ENCODE measurements around the gene HERC5. TPM values are rescaled to one million over a fixed set of nuclear protein-coding genes. Genes with fewer than 3 reads are reported as not detected.
"Not testable (repeated sequence)": the region's sequence is repeated elsewhere in the genome, so short reads cannot be mapped to it uniquely, and the experiment has no call there.

HERC5 gene
- total RNA-seq, 1 donor from 2014 or later = 5.9 TPM

- DNase-seq (ENCODE audit: low spot score) = no peak
These were observed 9.4 kb upstream of the HERC5 start for GRCh38 chr4:88447371-88448095.

GRCh38 chr4:88448211-88448765, 8.6 kb upstream of the HERC5 start:
- not testable (repeated sequence) for DNase-seq (ENCODE audit: low spot score)

GRCh38 chr4:88448889-88449288, 8.0 kb upstream of the HERC5 start:
- DNase-seq (ENCODE audit: low spot score) = no peak

GRCh38 chr4:88449290-88449689, 7.6 kb upstream of the HERC5 start:
- DNase-seq (ENCODE audit: low spot score) = no peak

DNA sequence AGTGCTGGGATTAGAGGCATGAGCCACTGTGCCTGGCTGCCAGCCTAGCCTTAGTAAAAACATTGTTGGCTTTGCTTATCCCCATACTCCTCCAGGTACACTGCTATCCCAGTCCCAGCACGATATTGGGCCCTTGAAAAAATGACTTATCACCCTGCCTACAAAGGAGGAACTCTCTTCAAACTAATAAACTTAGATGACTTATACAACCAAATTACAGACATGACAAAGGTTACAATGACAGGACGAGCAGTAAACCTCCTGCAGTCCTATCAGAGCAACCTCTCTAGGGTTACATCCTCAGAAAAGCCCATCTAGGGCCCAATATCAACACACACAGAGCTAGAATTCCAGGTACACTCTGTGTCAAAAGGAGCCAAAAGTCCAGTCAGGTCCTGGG, 5.7 kb upstream of the HERC5 start:
- DNase-seq (ENCODE audit: low spot score) = no peak

- DNase-seq (ENCODE audit: low spot score) = no peak
These were observed 4.0 kb upstream of the HERC5 start for GRCh38 chr4:88452912-88453311.

GRCh38 chr4:88457307-88458103, 586 bp downstream of the HERC5 start:
- no peak for DNase-seq (ENCODE audit: low spot score)

GRCh38 chr4:88458104-88458740, 1.3 kb downstream of the HERC5 start:
- no peak for DNase-seq (ENCODE audit: low spot score)

GRCh38 chr4:88465653-88466192, 8.8 kb downstream of the HERC5 start:
- DNase-seq (ENCODE audit: low spot score) = no peak

DNA sequence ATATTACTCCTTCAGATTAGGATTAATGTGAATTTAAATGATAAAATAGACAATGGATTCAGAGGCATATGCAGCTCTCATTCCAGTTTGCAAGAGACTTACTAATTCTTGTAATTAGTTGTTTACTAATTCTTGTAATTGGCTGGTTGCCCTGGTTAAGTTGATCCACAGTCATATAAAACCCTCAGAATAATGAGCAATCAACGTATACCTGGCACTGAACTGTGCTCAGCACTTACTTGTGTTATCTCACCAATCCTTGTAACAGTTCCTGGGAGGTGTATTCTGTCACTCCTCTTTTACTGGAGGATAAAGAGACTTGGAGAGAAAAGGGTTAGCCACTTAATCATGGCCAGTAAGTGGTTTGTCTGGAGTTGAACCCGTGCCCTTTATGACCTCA, 10.5 kb downstream of the HERC5 start:
- no peak for DNase-seq (ENCODE audit: low spot score)

- DNase-seq (ENCODE audit: low spot score) = no peak
These were observed 20.4 kb downstream of the HERC5 start for GRCh38 chr4:88477229-88477860.

GRCh38 chr4:88478247-88478646, 21.3 kb downstream of the HERC5 start:
- no peak for DNase-seq (ENCODE audit: low spot score)

GRCh38 chr4:88481537-88481936, 24.6 kb downstream of the HERC5 start:
- DNase-seq (ENCODE audit: low spot score) = no peak

- DNase-seq (ENCODE audit: low spot score) = no peak
These were observed 32.3 kb downstream of the HERC5 start for GRCh38 chr4:88489100-88489761.

GRCh38 chr4:88497859-88498409, 41.0 kb downstream of the HERC5 start:
- DNase-seq (ENCODE audit: low spot score) = no peak

DNA sequence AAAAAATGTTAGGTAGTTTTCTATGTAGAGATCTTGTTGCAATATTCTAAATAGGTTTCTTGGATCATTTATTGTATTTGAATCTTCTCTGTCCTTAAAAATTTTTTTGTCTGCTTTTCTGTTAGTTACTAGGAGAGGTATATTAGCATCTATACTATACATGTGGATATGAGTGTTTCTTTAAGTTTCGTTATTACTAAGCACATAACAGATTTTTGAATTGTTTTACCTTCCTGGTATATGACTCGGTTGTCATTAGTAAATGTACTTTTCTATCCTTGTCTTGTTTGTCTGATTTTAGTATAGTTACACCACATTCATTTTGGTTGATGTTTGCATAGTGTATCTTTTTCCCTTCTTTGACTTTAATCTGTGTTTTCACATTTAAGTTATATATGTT, 46.4 kb downstream of the HERC5 start:
- DNase-seq (ENCODE audit: low spot score) = no peak

- DNase-seq (ENCODE audit: low spot score) = no peak
These were observed 54.3 kb downstream of the HERC5 start for GRCh38 chr4:88511236-88511635.

DNA sequence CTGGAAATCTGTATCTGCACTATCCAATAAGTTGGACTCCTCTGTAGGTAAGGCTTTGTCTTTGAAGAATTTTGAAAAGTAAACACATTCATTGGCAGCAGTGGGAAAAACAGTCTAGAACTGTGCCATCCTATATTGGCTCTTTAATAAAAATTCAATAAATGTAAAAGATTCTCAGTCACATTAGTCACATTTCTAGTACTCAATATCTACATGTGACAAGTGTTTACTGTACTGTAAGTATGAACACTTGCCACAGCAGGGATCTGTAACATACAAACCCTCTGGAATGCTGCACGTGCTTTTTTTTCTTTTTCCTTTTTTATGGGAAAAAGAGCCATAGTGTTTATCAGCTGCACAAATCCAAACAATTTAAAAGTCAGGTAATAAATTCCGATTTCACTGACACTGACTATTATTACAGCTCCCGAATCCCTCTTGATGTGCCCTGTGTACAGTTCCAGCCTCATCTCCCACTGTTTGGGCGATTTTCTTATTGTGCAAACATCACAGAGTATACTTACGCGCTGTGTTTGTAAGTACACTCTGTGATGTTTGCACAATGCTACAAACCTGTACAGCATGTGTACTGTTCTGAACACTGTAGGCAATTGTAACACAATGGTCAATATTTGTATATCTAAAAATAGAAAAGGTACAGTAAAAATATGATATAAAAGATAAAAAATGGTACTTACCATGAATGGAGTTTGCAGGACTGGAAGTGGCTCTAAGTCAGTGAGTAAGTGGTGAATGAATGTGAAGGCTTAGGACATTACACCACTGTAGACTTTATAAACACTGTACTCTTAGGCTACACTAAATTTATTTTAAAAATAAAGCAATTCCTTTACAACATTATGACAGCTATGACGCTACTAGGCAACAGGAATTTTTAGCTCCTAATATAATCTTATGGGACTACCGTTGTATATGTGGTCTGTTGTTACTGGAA, 57.9 kb downstream of the HERC5 start:
- no peak for DNase-seq (ENCODE audit: low spot score)

GRCh38 chr4:88516746-88517145, 59.8 kb downstream of the HERC5 start:
- no peak for DNase-seq (ENCODE audit: low spot score)
